Measurements from ENCODE around the gene SLC23A2.

Gene SLC23A2

DNA sequence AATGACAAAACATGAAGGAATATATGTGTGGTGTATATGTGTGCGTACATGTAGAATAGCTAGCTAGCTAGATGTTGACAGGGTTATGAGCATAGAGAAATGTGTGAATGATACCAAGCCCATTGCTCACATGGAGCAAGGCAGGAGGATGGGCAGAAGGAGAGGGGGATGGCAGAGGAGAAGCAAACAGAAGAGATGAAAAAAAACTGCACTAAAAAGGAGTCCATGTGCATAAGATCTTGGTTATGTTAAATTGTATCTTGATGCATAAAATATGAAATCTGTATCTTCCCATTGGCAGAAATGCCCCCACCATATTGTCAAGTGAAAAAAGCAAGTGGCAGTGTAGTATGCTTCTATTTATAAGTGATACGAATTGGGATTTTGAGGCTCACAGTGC, 154.5 kb downstream of the SLC23A2 start:
- Histone ChIP-seq H3K4me3 (ENCODE audit: low read length) (no peak overlapping the region), H3K4me1 (ENCODE audit: control insufficient read depth, low read length) (peaks cover 24% of the 10 kb centered on the region), H3K27me3 (ENCODE audit: control insufficient read depth, low read length) (no peaks in the 10 kb centered on the region), H4K20me1 (ENCODE audit: control insufficient read depth, insufficient read depth, low read depth, low read length) (no peaks in the 10 kb centered on the region), H3K9me2 (replicated peaks; ENCODE audit: control insufficient read depth, low read length) (no peaks in the 10 kb centered on the region), H3K79me2 (ENCODE audit: control insufficient read depth, low read length) (no peaks in the 10 kb centered on the region), H3K4me2 (ENCODE audit: low read length) (no peak overlapping the region), H3K36me3 (ENCODE audit: control insufficient read depth, low read length) (no peaks in the 10 kb centered on the region), H3K27ac (ENCODE audit: low read depth, low read length) (no peak overlapping the region), H3K9me3 (ENCODE audit: control insufficient read depth, insufficient read depth, low read length) (no peaks in the 10 kb centered on the region), H3F3A (ENCODE audit: control insufficient read depth, insufficient read depth) (no peaks in the 10 kb centered on the region; the same call in 1 of the 2 replicates)
- no peak for TF ChIP-seq EZH2phosphoT487 (IDR thresholded peaks at IDR 0.05; ENCODE audit: borderline replicate concordance, low read length)
- TF ChIP-seq, protein P1, sequence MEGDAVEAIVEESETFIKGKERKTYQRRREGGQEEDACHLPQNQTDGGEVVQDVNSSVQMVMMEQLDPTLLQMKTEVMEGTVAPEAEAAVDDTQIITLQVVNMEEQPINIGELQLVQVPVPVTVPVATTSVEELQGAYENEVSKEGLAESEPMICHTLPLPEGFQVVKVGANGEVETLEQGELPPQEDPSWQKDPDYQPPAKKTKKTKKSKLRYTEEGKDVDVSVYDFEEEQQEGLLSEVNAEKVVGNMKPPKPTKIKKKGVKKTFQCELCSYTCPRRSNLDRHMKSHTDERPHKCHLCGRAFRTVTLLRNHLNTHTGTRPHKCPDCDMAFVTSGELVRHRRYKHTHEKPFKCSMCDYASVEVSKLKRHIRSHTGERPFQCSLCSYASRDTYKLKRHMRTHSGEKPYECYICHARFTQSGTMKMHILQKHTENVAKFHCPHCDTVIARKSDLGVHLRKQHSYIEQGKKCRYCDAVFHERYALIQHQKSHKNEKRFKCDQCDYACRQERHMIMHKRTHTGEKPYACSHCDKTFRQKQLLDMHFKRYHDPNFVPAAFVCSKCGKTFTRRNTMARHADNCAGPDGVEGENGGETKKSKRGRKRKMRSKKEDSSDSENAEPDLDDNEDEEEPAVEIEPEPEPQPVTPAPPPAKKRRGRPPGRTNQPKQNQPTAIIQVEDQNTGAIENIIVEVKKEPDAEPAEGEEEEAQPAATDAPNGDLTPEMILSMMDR (IDR thresholded peaks at IDR 0.05; ENCODE audit: low read depth, low read length, poor library complexity, severe bottlenecking): no peak

DNA sequence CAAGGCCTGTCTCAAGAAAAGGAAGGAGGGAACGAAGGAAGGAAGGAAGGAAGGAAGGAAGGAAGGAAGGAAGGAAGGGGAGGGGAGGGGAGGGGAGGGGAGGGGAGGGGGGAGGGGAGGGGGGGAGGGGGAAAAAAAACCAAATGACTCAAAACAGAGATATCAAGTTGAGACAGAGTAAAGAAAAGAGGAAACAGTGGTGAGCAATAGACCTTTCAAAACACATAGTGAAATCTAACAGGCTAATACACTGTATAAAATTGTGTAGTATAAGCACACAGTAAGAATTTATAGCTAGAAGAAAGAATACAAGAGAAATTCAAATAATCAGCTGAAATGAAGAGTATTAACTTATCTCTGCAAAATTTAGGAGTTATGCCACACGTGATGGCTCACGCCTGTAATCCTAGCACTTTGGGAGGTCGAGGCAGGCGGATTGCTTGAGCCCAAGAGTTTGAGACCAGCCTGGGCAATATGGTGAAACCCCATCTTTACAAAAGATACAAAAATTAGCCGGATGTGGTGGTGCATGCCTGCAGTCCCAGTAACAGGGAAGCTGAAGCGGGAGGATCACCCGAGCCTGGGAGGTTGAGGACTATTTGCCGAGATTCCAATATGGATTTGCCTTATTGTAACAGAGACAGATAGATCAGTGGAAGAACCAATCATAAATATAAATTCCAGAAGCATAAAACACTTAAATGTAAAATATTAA, 156.4 kb downstream of the SLC23A2 start:
- TF ChIP-seq, protein P1 (IDR thresholded peaks at IDR 0.05; ENCODE audit: low read depth, low read length, poor library complexity, severe bottlenecking): no peak
- TF ChIP-seq EZH2phosphoT487 (IDR thresholded peaks at IDR 0.05; ENCODE audit: borderline replicate concordance, low read length): no peak
- H3K27me3 ChIP-seq (ENCODE audit: control insufficient read depth, low read length): no peaks in the 10 kb centered on the region
- H3K9me3 ChIP-seq (ENCODE audit: control insufficient read depth, insufficient read depth, low read length): no peaks in the 10 kb centered on the region
- no peak overlapping the region for H3K4me2 ChIP-seq (ENCODE audit: low read length)
- peaks cover 43% of the 10 kb centered on the region for H3K4me1 ChIP-seq (ENCODE audit: control insufficient read depth, low read length)
- H3F3A ChIP-seq (ENCODE audit: control insufficient read depth, insufficient read depth): peaks cover 9% of the 10 kb centered on the region; the same call in 1 of the 2 replicates
- H4K20me1 ChIP-seq (ENCODE audit: control insufficient read depth, insufficient read depth, low read depth, low read length): no peaks in the 10 kb centered on the region
- no peaks in the 10 kb centered on the region for H3K9me2 ChIP-seq (replicated peaks; ENCODE audit: control insufficient read depth, low read length)
- no peak overlapping the region for H3K4me3 ChIP-seq (ENCODE audit: low read length)
- no peak overlapping the region for H3K27ac ChIP-seq (ENCODE audit: low read depth, low read length)
- H3K79me2 ChIP-seq (ENCODE audit: control insufficient read depth, low read length): no peaks in the 10 kb centered on the region
- no peaks in the 10 kb centered on the region for H3K36me3 ChIP-seq (ENCODE audit: control insufficient read depth, low read length)

DNA sequence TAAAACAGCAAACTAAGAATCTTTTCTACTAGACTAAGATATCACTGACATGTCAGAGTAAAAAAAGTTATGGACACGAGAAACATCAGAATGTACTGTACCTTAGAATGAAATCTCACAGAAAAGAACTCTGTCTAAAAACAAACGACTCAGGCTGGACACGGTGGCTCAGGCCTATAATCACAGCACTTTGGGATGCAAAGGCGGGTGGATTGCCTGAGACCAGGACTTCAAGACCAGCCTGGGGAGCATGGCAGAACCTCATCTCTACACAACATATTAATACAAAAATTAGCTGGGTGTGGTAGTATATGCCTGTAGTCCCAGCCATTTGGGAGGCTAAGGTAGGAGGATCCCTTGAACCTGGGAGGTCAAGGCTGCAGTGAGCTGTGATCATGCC, 157.0 kb downstream of the SLC23A2 start:
- no peaks in the 10 kb centered on the region for H3K27me3 ChIP-seq (ENCODE audit: control insufficient read depth, low read length)
- no peak overlapping the region for H3K27ac ChIP-seq (ENCODE audit: low read depth, low read length)
- no peaks in the 10 kb centered on the region for H3K9me2 ChIP-seq (replicated peaks; ENCODE audit: control insufficient read depth, low read length)
- H3K9me3 ChIP-seq (ENCODE audit: control insufficient read depth, insufficient read depth, low read length): no peaks in the 10 kb centered on the region
- H3K36me3 ChIP-seq (ENCODE audit: control insufficient read depth, low read length): no peaks in the 10 kb centered on the region
- TF ChIP-seq, protein P1 (IDR thresholded peaks at IDR 0.05; ENCODE audit: low read depth, low read length, poor library complexity, severe bottlenecking): no peak
- TF ChIP-seq EZH2phosphoT487 (IDR thresholded peaks at IDR 0.05; ENCODE audit: borderline replicate concordance, low read length): no peak
- H4K20me1 ChIP-seq (ENCODE audit: control insufficient read depth, insufficient read depth, low read depth, low read length): no peaks in the 10 kb centered on the region
- peaks cover 9% of the 10 kb centered on the region; the same call in 1 of the 2 replicates for H3F3A ChIP-seq (ENCODE audit: control insufficient read depth, insufficient read depth)
- H3K4me2 ChIP-seq (ENCODE audit: low read length): no peak overlapping the region
- H3K79me2 ChIP-seq (ENCODE audit: control insufficient read depth, low read length): no peaks in the 10 kb centered on the region
- peaks cover 45% of the 10 kb centered on the region for H3K4me1 ChIP-seq (ENCODE audit: control insufficient read depth, low read length)
- H3K4me3 ChIP-seq (ENCODE audit: low read length): no peak overlapping the region
